ENCODE results near the gene FAM76B. TPM values are rescaled to one million over a fixed set of nuclear protein-coding genes. Genes with fewer than 3 reads are reported as not detected.

FAM76B gene
- total RNA-seq, 2 experiments from 2014 or later = 51.6 to 71.2 TPM

DNA sequence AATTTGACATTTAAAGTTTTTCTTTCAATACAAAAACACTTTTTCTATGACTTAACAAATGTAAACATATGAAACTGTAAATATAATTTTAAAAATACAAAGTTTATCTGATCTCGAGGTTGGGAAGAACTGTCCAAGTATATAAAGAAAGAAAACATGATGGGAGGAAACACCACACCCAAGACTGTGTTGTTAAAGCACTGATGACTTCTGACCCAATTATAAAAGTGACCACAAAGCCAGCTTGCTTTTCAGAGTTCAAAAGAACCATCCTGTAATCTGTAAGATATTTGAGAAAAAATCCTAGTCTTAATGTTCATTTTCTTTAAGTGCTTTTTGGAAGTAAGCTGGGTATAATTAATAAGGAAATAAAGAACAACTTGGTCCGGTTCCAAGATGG lies 16.3 kb upstream of the FAM76B start:
- ChIA-PET POLR2A (no interaction called here), CTCF (interaction anchor here (1.5 kb wide), 1 partner anchor 17 kb away, joined by 3 read pairs; the partner anchor contains the start of gene FAM76B)
- peaks cover 54% of the 10 kb centered on the region for H3K36me3 Mint-ChIP-seq (ENCODE audit: low read depth)

DNA sequence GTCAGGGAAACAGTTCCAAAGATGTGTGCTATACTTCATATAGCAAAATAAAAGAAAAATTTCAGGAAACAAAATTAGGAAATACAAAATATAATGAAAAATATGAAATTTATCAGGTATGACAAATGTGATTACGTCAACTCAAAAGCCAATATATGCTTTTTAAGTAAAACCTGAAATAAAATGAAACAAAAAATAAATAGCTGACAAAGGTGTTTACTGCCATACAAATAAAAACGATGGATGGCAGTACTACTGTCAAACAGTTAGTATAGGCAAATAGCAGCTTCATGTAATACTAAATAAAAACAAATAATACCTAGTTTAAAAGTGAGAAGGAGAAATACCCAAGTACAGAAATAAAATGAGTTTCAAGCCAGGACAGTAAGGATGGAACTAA lies 14.4 kb upstream of the FAM76B start:
- ChIA-PET POLR2A (no interaction called here), CTCF (interaction anchor here (0.9 to 1.3 kb wide), 3 partner anchors 8 to 24 kb away, joined by 3 read pairs; no protein-coding TSS in a partner anchor)
- Mint-ChIP-seq H3K27ac (no peak overlapping the region), H3K36me3 (ENCODE audit: low read depth) (peaks cover 63% of the 10 kb centered on the region), H3K4me1 (peaks cover 2% of the 10 kb centered on the region), H3K4me3 (no peak overlapping the region), H3K9me3 (peaks cover 2% of the 10 kb centered on the region), H3K27me3 (no peaks in the 10 kb centered on the region)
- no peak for DNase-seq

More for the DNA sequence above, 16.3 kb upstream of the FAM76B start:
- H3K9me3 Mint-ChIP-seq = peaks cover 2% of the 10 kb centered on the region
- peaks cover 2% of the 10 kb centered on the region for H3K4me1 Mint-ChIP-seq
- H3K27me3 Mint-ChIP-seq = no peaks in the 10 kb centered on the region
- no peak for DNase-seq
- no peak overlapping the region for H3K27ac Mint-ChIP-seq
- H3K4me3 Mint-ChIP-seq = no peak overlapping the region

DNA sequence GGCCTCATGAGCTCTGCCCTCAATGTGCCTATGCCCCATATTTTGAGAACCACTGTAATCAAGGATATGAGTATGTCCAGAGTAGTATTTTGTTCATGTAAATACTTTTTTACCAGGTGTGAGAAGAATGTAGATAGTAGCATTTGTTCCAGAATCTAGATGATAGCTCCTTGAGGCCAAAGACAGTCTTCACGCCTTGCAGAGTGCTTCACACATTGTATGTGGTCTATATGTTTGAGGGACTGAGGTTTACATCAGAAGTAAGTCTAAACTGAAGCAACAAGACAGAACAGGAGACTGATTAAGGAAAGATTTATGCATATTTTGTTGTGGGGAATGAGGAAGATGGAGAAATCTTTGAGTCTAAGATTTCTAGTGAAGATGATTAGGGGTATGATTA lies 13.2 kb upstream of the FAM76B start:
- H3K27me3 Mint-ChIP-seq = no peaks in the 10 kb centered on the region
- peaks cover 58% of the 10 kb centered on the region for H3K36me3 Mint-ChIP-seq (ENCODE audit: low read depth)
- H3K4me1 Mint-ChIP-seq = peaks cover 2% of the 10 kb centered on the region
- H3K9me3 Mint-ChIP-seq = no peaks in the 10 kb centered on the region
- CTCF ChIA-PET = interaction anchor here (1.0 to 1.5 kb wide), 2 partner anchors 12 to 96 kb away, joined by 3 to 5 read pairs; partner anchors contain the start of gene CEP57
- H3K27ac Mint-ChIP-seq = no peak overlapping the region
- H3K4me3 Mint-ChIP-seq = no peak overlapping the region
- DNase-seq = no peak
- POLR2A ChIA-PET = no interaction called here

GRCh38 chr11:95800438-95800837 lies 10.9 kb upstream of the FAM76B start:
- CTCF ChIA-PET = no interaction called here
- peaks cover 41% of the 10 kb centered on the region for H3K36me3 Mint-ChIP-seq (ENCODE audit: low read depth)
- no peak for DNase-seq
- no peak overlapping the region for H3K27ac Mint-ChIP-seq
- no peaks in the 10 kb centered on the region for H3K9me3 Mint-ChIP-seq
- H3K4me1 Mint-ChIP-seq = peaks cover 4% of the 10 kb centered on the region
- no peaks in the 10 kb centered on the region for H3K27me3 Mint-ChIP-seq
- POLR2A ChIA-PET = no interaction called here
- H3K4me3 Mint-ChIP-seq = no peak overlapping the region

DNA sequence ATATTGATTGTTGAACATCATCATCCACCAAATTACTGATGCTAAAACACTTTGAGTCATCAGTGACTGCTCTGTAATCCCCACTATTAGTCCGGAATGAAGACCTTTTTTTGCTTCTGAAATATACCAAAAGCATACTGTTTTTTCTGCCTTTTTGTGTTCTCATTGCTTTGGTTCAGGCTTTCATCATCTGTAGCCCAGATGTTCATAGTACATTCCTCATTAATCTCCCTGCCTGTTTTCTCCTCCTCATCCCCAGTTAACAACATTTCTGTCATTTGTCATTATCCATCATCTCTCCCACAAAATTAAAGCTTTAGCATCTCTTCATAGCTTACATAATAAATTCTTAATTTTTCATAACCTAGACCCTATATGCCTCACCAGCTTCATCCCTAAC lies 10.0 kb upstream of the FAM76B start:
- Mint-ChIP-seq H3K9me3 (no peaks in the 10 kb centered on the region), H3K4me3 (no peak overlapping the region), H3K4me1 (peaks cover 9% of the 10 kb centered on the region), H3K36me3 (ENCODE audit: low read depth) (peaks cover 38% of the 10 kb centered on the region), H3K27ac (no peak overlapping the region), H3K27me3 (no peaks in the 10 kb centered on the region)
- DNase-seq = no peak
- ChIA-PET POLR2A (interaction anchor here (0.7 kb wide), 1 partner anchor 26 kb away, joined by 3 read pairs; no protein-coding TSS in a partner anchor), CTCF (no interaction called here)

- ChIA-PET CTCF (interaction anchor here (0.6 kb wide), 1 partner anchor 631 kb away, joined by 3 read pairs; no protein-coding TSS in a partner anchor), POLR2A (no interaction called here)
- Mint-ChIP-seq H3K27me3 (no peaks in the 10 kb centered on the region), H3K27ac (no peak overlapping the region), H3K4me3 (no peak overlapping the region), H3K36me3 (ENCODE audit: low read depth) (peaks cover 31% of the 10 kb centered on the region), H3K9me3 (no peaks in the 10 kb centered on the region), H3K4me1 (peaks cover 35% of the 10 kb centered on the region)
- no peak for DNase-seq
Observed at GRCh38 chr11:95796501-95796900, 6.9 kb upstream of the FAM76B start.

DNA sequence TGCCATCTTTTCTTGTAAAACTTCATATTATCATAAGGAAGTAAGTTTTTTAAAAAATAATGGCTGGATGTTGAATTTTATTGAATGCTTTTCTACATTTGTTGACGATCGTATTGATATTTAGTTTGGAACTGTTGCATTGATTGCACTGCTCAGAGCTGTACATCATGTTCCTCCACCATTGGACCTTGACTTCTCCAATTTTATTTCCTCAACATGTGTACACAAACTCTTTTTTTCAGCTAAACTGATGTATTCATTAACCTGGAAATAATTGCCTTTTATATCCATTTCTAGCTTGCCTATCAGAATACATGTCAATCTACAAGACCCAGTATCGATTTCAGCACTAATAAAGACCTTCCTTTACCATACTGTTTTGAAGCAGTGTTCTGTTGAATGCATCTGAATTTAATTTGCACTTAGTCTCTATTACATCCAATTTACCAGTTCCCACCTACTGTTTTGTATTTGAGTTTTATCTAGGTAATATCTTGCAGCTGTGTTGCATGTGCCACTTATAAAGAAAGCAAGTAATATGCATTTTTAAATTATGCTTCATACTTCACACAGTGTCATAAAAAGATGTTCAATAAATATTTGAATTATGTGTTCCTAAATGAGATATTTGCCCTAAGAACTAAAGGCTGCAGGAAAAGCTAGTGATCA lies 6.2 kb upstream of the FAM76B start:
- Mint-ChIP-seq H3K4me3 (no peak overlapping the region), H3K27ac (no peak overlapping the region), H3K9me3 (no peaks in the 10 kb centered on the region), H3K36me3 (ENCODE audit: low read depth) (peaks cover 30% of the 10 kb centered on the region), H3K4me1 (peaks cover 38% of the 10 kb centered on the region), H3K27me3 (no peaks in the 10 kb centered on the region)
- CTCF ChIA-PET = interaction anchor here (0.9 to 1.0 kb wide), 3 partner anchors 9 to 548 kb away, joined by 3 to 4 read pairs (median 3); partner anchors contain the start of gene MAML2
- POLR2A ChIA-PET = no interaction called here
- DNase-seq = no peak

DNA sequence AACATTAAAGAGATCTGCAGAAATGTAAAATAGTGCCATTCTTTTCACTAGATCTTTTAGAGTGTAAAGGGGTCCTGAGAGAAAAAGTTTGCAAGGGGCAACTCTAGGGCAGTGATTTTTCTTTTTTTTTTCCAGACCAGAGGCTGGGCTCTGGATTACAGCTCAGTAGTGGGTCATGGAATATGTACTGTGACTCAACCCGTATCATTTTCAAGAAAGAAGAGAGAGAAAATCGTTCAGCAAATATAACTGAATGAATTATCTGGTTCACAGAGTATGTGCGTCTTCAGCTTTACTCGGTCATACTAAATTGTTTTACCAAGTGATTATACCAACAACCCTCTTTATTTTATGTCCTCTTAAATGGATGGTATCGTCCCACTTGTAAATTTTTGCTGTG lies 4.5 kb upstream of the FAM76B start:
- H3K27ac Mint-ChIP-seq = no peak overlapping the region
- H3K4me1 Mint-ChIP-seq = peaks cover 38% of the 10 kb centered on the region
- DNase-seq = no peak
- no peak overlapping the region for H3K4me3 Mint-ChIP-seq
- H3K27me3 Mint-ChIP-seq = no peaks in the 10 kb centered on the region
- POLR2A ChIA-PET = no interaction called here
- peaks cover 16% of the 10 kb centered on the region for H3K36me3 Mint-ChIP-seq (ENCODE audit: low read depth)
- CTCF ChIA-PET = no interaction called here
- H3K9me3 Mint-ChIP-seq = no peaks in the 10 kb centered on the region

DNA sequence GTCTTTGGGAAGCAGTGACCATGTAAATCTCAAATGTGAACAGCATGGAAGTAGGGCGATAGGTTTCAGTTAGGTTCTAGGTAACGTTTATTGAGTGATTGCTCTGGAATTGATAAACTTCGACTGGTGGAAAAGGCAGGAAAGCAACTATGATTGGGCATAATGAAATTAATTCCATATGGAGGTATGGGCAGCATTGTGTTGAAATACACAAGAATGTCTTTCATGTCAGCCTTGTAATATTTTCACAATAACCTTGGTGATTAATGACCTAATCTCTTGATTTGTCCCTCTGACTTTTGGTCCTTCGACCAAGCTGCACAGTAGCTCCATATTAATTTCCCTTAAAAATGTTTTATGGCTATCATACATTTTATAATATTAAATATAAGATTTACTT lies 3.5 kb upstream of the FAM76B start:
- no peak overlapping the region for H3K4me3 Mint-ChIP-seq

GRCh38 chr11:95792700-95793099 lies 3.1 kb upstream of the FAM76B start:
- POLR2A ChIA-PET = interaction anchor here (0.6 kb wide), 1 partner anchor 561 kb away, joined by 3 read pairs; no protein-coding TSS in a partner anchor
- Mint-ChIP-seq H3K27me3 (no peaks in the 10 kb centered on the region), H3K9me3 (no peaks in the 10 kb centered on the region), H3K36me3 (ENCODE audit: low read depth) (peaks cover 24% of the 10 kb centered on the region), H3K4me1 (peaks cover 49% of the 10 kb centered on the region), H3K27ac (no peak overlapping the region), H3K4me3 (peak overlapping the region; percentile 4)
- CTCF ChIA-PET = interaction anchor here (0.6 to 1.1 kb wide), 2 partner anchors 617 to 726 kb away, joined by 3 to 4 read pairs; partner anchors contain the start of gene SRSF8
- no peak for DNase-seq

More for the DNA sequence above, 3.5 kb upstream of the FAM76B start:
- POLR2A ChIA-PET = interaction anchor here (0.6 kb wide), 1 partner anchor 562 kb away, joined by 3 read pairs; no protein-coding TSS in a partner anchor
- CTCF ChIA-PET = interaction anchor here (0.6 kb wide), 1 partner anchor 618 kb away, joined by 4 read pairs; no protein-coding TSS in a partner anchor
- no peak for DNase-seq
- no peaks in the 10 kb centered on the region for H3K9me3 Mint-ChIP-seq
- peaks cover 20% of the 10 kb centered on the region for H3K36me3 Mint-ChIP-seq (ENCODE audit: low read depth)
- no peak overlapping the region for H3K27ac Mint-ChIP-seq
- H3K4me1 Mint-ChIP-seq = peaks cover 45% of the 10 kb centered on the region
- H3K27me3 Mint-ChIP-seq = no peaks in the 10 kb centered on the region

DNA sequence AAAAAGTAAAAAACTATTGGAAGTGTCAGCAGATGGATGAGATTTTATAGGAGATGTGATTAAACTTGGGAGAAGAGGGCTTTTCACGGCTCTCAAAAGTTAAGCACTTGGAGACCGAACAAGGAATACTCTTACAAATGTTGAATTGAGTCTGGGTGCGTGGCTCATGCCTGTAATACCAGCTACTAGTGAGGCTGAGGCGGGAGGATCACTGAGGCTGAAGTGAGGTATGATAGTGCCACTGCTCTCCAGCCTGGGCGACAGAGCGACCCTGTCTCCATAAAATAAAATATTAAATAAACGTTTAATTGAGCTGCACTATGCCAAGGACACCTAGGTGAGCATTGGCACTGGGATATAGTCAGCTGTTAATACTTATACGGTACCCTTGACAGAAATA lies 2.6 kb upstream of the FAM76B start:
- CTCF ChIA-PET = interaction anchor here (1.1 kb wide), 1 partner anchor 725 kb away, joined by 3 read pairs; the partner anchor contains the start of gene SRSF8
- Mint-ChIP-seq H3K4me3 (peak overlapping the region; percentile 93), H3K27ac (peak overlapping the region; percentile 100), H3K27me3 (no peaks in the 10 kb centered on the region), H3K4me1 (peaks cover 52% of the 10 kb centered on the region), H3K9me3 (no peaks in the 10 kb centered on the region), H3K36me3 (ENCODE audit: low read depth) (peaks cover 28% of the 10 kb centered on the region)
- no peak for DNase-seq
- POLR2A ChIA-PET = interaction anchor here (0.6 kb wide), 1 partner anchor 561 kb away, joined by 3 read pairs; no protein-coding TSS in a partner anchor

DNA sequence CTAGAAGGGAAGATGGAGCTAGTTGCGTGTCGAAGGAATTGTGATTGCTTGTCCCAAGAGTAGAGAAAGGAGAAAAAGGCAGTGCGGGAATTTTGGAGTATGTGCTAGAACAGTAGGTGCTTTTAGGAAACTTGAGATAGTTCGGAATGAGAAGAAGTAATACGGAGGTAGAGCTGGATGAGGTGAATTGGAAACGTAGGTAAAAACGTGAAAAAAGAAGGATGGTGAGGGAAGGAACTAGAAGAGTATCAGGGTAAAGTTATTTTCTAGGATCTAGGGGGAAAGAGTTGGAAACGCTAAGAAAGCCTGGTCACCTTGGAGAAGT lies 2.1 kb upstream of the FAM76B start:
- H3K27ac Mint-ChIP-seq = peak overlapping the region; percentile 100
- ChIA-PET CTCF (interaction anchor here (1.1 to 1.7 kb wide), 6 partner anchors 10 to 725 kb away, joined by 3 to 5 read pairs (median 3); partner anchors contain the start of genes ENDOD1 and SRSF8), POLR2A (no interaction called here)
- H3K36me3 Mint-ChIP-seq (ENCODE audit: low read depth) = peaks cover 32% of the 10 kb centered on the region
- no peaks in the 10 kb centered on the region for H3K27me3 Mint-ChIP-seq
- H3K9me3 Mint-ChIP-seq = no peaks in the 10 kb centered on the region
- no peak for DNase-seq
- H3K4me1 Mint-ChIP-seq = peaks cover 54% of the 10 kb centered on the region
- H3K4me3 Mint-ChIP-seq = peak overlapping the region; percentile 93

GRCh38 chr11:95790933-95791708 lies 1.5 kb upstream of the FAM76B start:
- H3K4me1 Mint-ChIP-seq = peaks cover 56% of the 10 kb centered on the region
- DNase-seq = peak; percentile 68
- H3K27ac Mint-ChIP-seq = peak overlapping the region; percentile 100
- ChIA-PET POLR2A (interaction anchor here (0.5 kb wide), 1 partner anchor 191 kb away, joined by 3 read pairs; no protein-coding TSS in a partner anchor), CTCF (interaction anchor here (0.8 to 1.7 kb wide), 9 partner anchors 11 to 724 kb away, joined by 3 to 7 read pairs (median 3); partner anchors contain the start of genes ENDOD1 and SRSF8)
- peaks cover 37% of the 10 kb centered on the region for H3K36me3 Mint-ChIP-seq (ENCODE audit: low read depth)
- H3K27me3 Mint-ChIP-seq = no peaks in the 10 kb centered on the region
- peak overlapping the region; percentile 93 for H3K4me3 Mint-ChIP-seq
- no peaks in the 10 kb centered on the region for H3K9me3 Mint-ChIP-seq
